ENCODE data around the gene OPCML. TPM values are rescaled to one million over a fixed set of nuclear protein-coding genes. Genes with fewer than 3 reads are reported as not detected.

The OPCML gene
- total RNA-seq, 1 experiment from 2014 or later = 0.94 TPM

DNA sequence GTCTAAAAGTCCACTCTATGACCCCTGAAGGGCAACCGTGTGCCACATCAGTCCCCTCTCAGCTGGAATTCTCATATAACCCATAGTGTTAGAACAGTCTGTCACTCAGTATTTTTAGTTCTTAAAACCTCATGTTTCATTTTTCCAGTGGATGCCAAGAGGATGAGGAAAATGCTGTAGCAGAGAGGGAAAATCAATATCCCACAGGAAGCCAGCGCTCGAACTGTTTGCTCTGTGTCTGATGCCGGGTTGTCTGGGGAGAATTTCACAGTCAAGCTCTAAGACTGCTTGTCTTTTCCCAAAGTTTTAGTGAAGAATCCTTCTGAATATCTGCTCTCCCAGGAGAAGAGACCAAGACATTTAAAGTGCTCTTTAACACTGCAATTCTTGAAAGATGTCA lies 360.9 kb downstream of the OPCML start:
- Histone ChIP-seq H2AFZ (ENCODE audit: low read length) (no peak overlapping the region), H2BK12ac (ENCODE audit: insufficient read length, low read depth, low read length) (no peak overlapping the region), H3T11ph (ENCODE audit: low read length) (no peak overlapping the region), H3K79me2 (ENCODE audit: insufficient read depth, low read length) (no peaks in the 10 kb centered on the region), H3K27me3 (ENCODE audit: insufficient read depth, low read length) (no peaks in the 10 kb centered on the region), H2BK5ac (ENCODE audit: insufficient read length, low read length) (no peak overlapping the region), H3K23ac (ENCODE audit: insufficient read length, low read depth, low read length) (no peak overlapping the region), H2BK20ac (ENCODE audit: low read depth, low read length, poor library complexity, severe bottlenecking) (no peak overlapping the region), H4K8ac (replicated peaks; ENCODE audit: insufficient read length, low read depth, low read length) (no peak overlapping the region), H3K56ac (ENCODE audit: insufficient read length, low read depth, low read length) (no peak overlapping the region), H3K9me3 (ENCODE audit: control insufficient read depth, low read depth, low read length) (no peaks in the 10 kb centered on the region), H2AK5ac (ENCODE audit: insufficient read length, low read length) (no peak overlapping the region), H3K27ac (ENCODE audit: insufficient read length, low read depth, low read length) (no peak overlapping the region), H3K4me2 (ENCODE audit: insufficient read depth, insufficient read length, low read length) (no peak overlapping the region), H4K91ac (ENCODE audit: insufficient read length, low read depth, low read length) (no peak overlapping the region), H4K5ac (ENCODE audit: insufficient read length, low read depth, low read length) (no peak overlapping the region), H3K23me2 (ENCODE audit: insufficient read length, low read depth, low read length, poor library complexity, severe bottlenecking) (no peaks in the 10 kb centered on the region), H3K18ac (ENCODE audit: insufficient read length, low read depth, low read length) (no peak overlapping the region), H2BK15ac (ENCODE audit: low read depth, low read length) (no peak overlapping the region), H3K14ac (ENCODE audit: insufficient read depth, low read length) (no peak overlapping the region), H2BK120ac (ENCODE audit: low read depth, low read length, poor library complexity, severe bottlenecking) (no peak overlapping the region), H3K4ac (ENCODE audit: low read depth, low read length) (no peak overlapping the region), H3K9ac (ENCODE audit: extremely low read depth, insufficient read length, low read length) (no peak overlapping the region), H3K79me1 (ENCODE audit: insufficient read depth, low read depth, low read length, poor library complexity, severe bottlenecking) (no peaks in the 10 kb centered on the region), H4K20me1 (ENCODE audit: control insufficient read depth, insufficient read depth, insufficient read length) (no peaks in the 10 kb centered on the region), H3K4me1 (ENCODE audit: insufficient read depth, low read length) (no peaks in the 10 kb centered on the region)
- H3K4me1 Mint-ChIP-seq = peaks cover 5% of the 10 kb centered on the region in 2 experiments
- TF ChIP-seq, protein P1, sequence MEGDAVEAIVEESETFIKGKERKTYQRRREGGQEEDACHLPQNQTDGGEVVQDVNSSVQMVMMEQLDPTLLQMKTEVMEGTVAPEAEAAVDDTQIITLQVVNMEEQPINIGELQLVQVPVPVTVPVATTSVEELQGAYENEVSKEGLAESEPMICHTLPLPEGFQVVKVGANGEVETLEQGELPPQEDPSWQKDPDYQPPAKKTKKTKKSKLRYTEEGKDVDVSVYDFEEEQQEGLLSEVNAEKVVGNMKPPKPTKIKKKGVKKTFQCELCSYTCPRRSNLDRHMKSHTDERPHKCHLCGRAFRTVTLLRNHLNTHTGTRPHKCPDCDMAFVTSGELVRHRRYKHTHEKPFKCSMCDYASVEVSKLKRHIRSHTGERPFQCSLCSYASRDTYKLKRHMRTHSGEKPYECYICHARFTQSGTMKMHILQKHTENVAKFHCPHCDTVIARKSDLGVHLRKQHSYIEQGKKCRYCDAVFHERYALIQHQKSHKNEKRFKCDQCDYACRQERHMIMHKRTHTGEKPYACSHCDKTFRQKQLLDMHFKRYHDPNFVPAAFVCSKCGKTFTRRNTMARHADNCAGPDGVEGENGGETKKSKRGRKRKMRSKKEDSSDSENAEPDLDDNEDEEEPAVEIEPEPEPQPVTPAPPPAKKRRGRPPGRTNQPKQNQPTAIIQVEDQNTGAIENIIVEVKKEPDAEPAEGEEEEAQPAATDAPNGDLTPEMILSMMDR (conservative IDR thresholded peaks at IDR 0.05) = no peak
- DNase-seq = no peak
- no peak overlapping the region for H3K27ac Mint-ChIP-seq
- H3K9me3 Mint-ChIP-seq = no peaks in the 10 kb centered on the region
- H3K27me3 Mint-ChIP-seq (ENCODE audit: low read depth) = peaks cover 2% of the 10 kb centered on the region; the same call in 1 of the 2 replicates
- WGBS (ENCODE audit: extremely low coverage, insufficient read length, low lambda C conversion rate) = no CpG with 5 or more reads among the region's 4 CpGs
- no peak overlapping the region for H3K4me3 Mint-ChIP-seq
- H3K36me3 Mint-ChIP-seq (ENCODE audit: insufficient read depth in 1 of 3, low read depth in 3 of 3) = no peaks in the 10 kb centered on the region

Data from H9 (cell line).